Neuronal stem cell (in vitro differentiated cells): ENCODE measurements around the gene SORCS3.

Source experiments
- DNase-seq: peaks from one replicate; pipeline ENCODE4 v3.0.0-alpha.2; 2013; ENCODE audit warnings: low spot score
- H2AFZ ChIP-seq: one replicate; pipeline ENCODE4 v1.6.1; 2013; ENCODE audit warnings: mild to moderate bottlenecking, low read length, inconsistent platforms
- H2AK5ac ChIP-seq: 2 replicates; pipeline ENCODE4 v1.6.1; 2013; ENCODE audit warnings: low read depth, mild to moderate bottlenecking, inconsistent platforms, low read length, moderate library complexity, mixed read lengths
- H2BK120ac ChIP-seq: 2 replicates; pipeline ENCODE4 v1.6.1; 2013; ENCODE audit warnings: low read depth, mild to moderate bottlenecking, inconsistent platforms, low read length, moderate library complexity, mixed read lengths
- H2BK12ac ChIP-seq: one replicate; pipeline ENCODE4 v1.6.1; 2013; ENCODE audit warnings: low read length, inconsistent platforms
- H2BK15ac ChIP-seq: 2 replicates; pipeline ENCODE4 v1.6.1; 2013; ENCODE audit warnings: mild to moderate bottlenecking, low read length, inconsistent platforms, mixed read lengths
- H2BK5ac ChIP-seq: one replicate; pipeline ENCODE4 v1.6.1; 2013; ENCODE audit warnings: inconsistent platforms, mild to moderate bottlenecking, low read length, moderate library complexity
- H3K14ac ChIP-seq: one replicate; pipeline ENCODE4 v1.6.1; 2013; ENCODE audit warnings: low read length, inconsistent platforms
- H3K18ac ChIP-seq: 2 replicates; pipeline ENCODE4 v1.6.1; 2013; ENCODE audit warnings: low read length, inconsistent platforms
- H3K23ac ChIP-seq: 2 replicates; pipeline ENCODE4 v1.6.1; 2013; ENCODE audit warnings: low read depth, mild to moderate bottlenecking, mixed read lengths, low read length, inconsistent platforms; ENCODE audit not compliant: poor library complexity
- H3K27ac ChIP-seq: replicated peaks from 3 replicates; pipeline ENCODE4 v1.5.1; 2013; ENCODE audit warnings: low read length, inconsistent platforms
- H3K27me3 ChIP-seq, 3 experiments: 2 replicates each; pipeline ENCODE4 v1.6.1; 2013; ENCODE audit warnings: low read length in 3 of 3, mild to moderate bottlenecking in 2 of 3, inconsistent platforms in 1 of 3, low read depth in 1 of 3, mixed read lengths in 1 of 3, moderate library complexity in 1 of 3; ENCODE audit not compliant: control insufficient read depth in 3 of 3, insufficient read depth in 3 of 3
- H3K36me3 ChIP-seq, 2 donors: replicated peaks in 1 of 2; 2 replicates each; pipeline ENCODE4 v1.6.1; 2013; ENCODE audit warnings: low read length in 2 of 2; ENCODE audit not compliant: control insufficient read depth in 2 of 2, insufficient read depth in 2 of 2
- H3K4ac ChIP-seq: 2 replicates; pipeline ENCODE4 v1.6.1; 2013; ENCODE audit warnings: inconsistent platforms, mild to moderate bottlenecking, low read length, moderate library complexity
- H3K4me1 ChIP-seq, 2 donors: 1 replicate in 1 of 2; 2 replicates in 1 of 2; pipeline ENCODE4 v1.6.1; 2013; ENCODE audit warnings: low read length in 2 of 2, low read depth in 1 of 2; ENCODE audit not compliant: control insufficient read depth in 2 of 2, insufficient read depth in 1 of 2
- H3K4me2 ChIP-seq: one replicate; pipeline ENCODE4 v1.6.1; 2013; ENCODE audit warnings: mild to moderate bottlenecking, low read length, inconsistent platforms; ENCODE audit not compliant: insufficient read depth, poor library complexity, severe bottlenecking
- H3K4me3 ChIP-seq, 2 donors: 2 replicates each; pipeline ENCODE4 v1.5.1; 2013; ENCODE audit warnings: low read length in 2 of 2, mild to moderate bottlenecking in 2 of 2, inconsistent platforms in 1 of 2, moderate library complexity in 1 of 2
- H3K79me1 ChIP-seq: one replicate; pipeline ENCODE4 v1.6.1; 2013; ENCODE audit warnings: low read depth, mild to moderate bottlenecking, inconsistent platforms, low read length, moderate library complexity
- H3K9ac ChIP-seq: one replicate; pipeline ENCODE4 v1.6.1; 2013; ENCODE audit warnings: mild to moderate bottlenecking, low read depth, low read length, inconsistent platforms; ENCODE audit not compliant: poor library complexity
- H3K9me3 ChIP-seq, 2 donors: replicated peaks in 1 of 2; 2 replicates each; pipeline versions ENCODE3 to v1.6.1; 2013; ENCODE audit warnings: low read length in 2 of 2, mild to moderate bottlenecking in 2 of 2, inconsistent platforms in 1 of 2, low read depth in 1 of 2, mixed read lengths in 1 of 2, moderate library complexity in 1 of 2; ENCODE audit not compliant: control insufficient read depth in 2 of 2, insufficient read depth in 1 of 2
- H4K8ac ChIP-seq: one replicate; pipeline ENCODE4 v1.6.1; 2013; ENCODE audit warnings: low read depth, mild to moderate bottlenecking, inconsistent platforms, low read length, moderate library complexity
- H4K91ac ChIP-seq: one replicate; pipeline ENCODE4 v1.6.1; 2013; ENCODE audit warnings: low read length, low read depth, mild to moderate bottlenecking, inconsistent platforms; ENCODE audit not compliant: poor library complexity
- WGBS, 2 donors: extraction: QIAGEN DNeasy Blood & Tissue Kit; methylation state at CpG; one replicate each; pipeline ENCODE4 v1.1.7; 2013; ENCODE audit warnings: missing lambda C conversion rate in 2 of 2, mixed read lengths in 1 of 2; ENCODE audit not compliant: insufficient read length in 2 of 2, insufficient replicate concordance in 1 of 2; ENCODE audit errors: extremely low coverage in 2 of 2; 5-methylcytosine and 5-hydroxymethylcytosine counted together

SORCS3 gene

DNA sequence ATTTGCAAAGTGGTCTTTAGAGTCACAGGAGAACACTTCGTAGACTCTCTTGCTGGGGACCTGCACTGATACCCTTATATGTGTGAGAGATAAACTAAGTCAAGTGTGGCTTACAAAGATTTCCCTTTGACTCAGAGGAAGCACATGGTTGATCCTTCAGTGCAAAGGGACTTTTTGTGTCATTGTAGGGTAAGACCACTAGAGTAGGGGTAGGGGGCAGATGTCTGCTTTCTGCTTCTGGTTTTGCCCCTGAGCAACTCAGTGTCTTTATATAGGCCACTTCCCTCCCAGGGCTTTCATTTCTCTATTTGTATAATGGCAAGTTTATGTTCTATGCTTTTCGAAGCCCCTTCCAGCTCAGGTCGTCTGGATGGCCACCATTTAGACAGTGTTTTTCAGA is 281.7 kb downstream of the SORCS3 start:
- H3K4ac ChIP-seq, result no peak overlapping the region
- H3K18ac ChIP-seq, result no peak overlapping the region
- H4K8ac ChIP-seq, result no peak overlapping the region
- peaks cover 0 to 2% (median 0%) of the 10 kb centered on the region in 3 experiments for H3K27me3 ChIP-seq
- no peak overlapping the region for H3K23ac ChIP-seq
- no peaks in the 10 kb centered on the region for H3K9me3 ChIP-seq
- WGBS, 2 donors, result no CpG with 5 or more reads among the region's 3 CpGs
- H2AK5ac ChIP-seq, result no peak overlapping the region
- no peak overlapping the region for H2BK120ac ChIP-seq
- no peak overlapping the region for H2BK15ac ChIP-seq
- H2BK12ac ChIP-seq, result no peak overlapping the region
- no peak overlapping the region for H2BK5ac ChIP-seq
- H3K36me3 ChIP-seq, result no peaks in the 10 kb centered on the region
- H2AFZ ChIP-seq, result no peak overlapping the region
- H3K27ac ChIP-seq, result no peak overlapping the region
- peaks cover 0 to 2% of the 10 kb centered on the region in 2 donors for H3K4me1 ChIP-seq
- H3K79me1 ChIP-seq, result no peaks in the 10 kb centered on the region
- H3K4me2 ChIP-seq, result no peak overlapping the region
- no peak overlapping the region for H3K9ac ChIP-seq
- H4K91ac ChIP-seq, result no peak overlapping the region
- DNase-seq, result no peak
- H3K4me3 ChIP-seq, result no peak overlapping the region
- H3K14ac ChIP-seq, result no peak overlapping the region

DNA sequence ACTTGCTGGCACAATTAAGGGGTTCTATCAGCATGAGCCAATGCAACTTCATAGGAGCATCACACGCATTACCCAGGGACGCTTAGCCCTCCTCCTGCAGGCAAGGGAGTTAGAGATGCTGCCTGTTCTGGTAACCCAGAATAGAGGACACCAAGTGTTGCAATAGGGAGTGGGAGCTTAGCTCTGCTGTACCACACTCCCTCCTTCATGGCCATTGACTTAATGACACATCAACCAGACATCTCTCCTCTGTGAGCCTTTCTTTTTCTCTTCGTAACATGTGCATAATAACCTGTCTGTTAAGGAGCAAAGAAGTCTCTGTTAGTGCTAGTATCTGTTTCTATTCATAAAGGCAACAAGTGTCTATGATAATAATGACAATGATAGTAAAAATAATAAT is 282.4 kb downstream of the SORCS3 start:
- no peak overlapping the region for H3K14ac ChIP-seq
- H3K27ac ChIP-seq, result no peak overlapping the region
- H3K4me2 ChIP-seq, result no peak overlapping the region
- no peak overlapping the region for H3K18ac ChIP-seq
- no peak overlapping the region for H4K91ac ChIP-seq
- H4K8ac ChIP-seq, result no peak overlapping the region
- H2BK15ac ChIP-seq, result no peak overlapping the region
- H3K27me3 ChIP-seq, result peaks cover 0 to 2% (median 0%) of the 10 kb centered on the region in 3 experiments
- H2AK5ac ChIP-seq, result no peak overlapping the region
- H3K4me3 ChIP-seq, result no peak overlapping the region
- no peaks in the 10 kb centered on the region for H3K79me1 ChIP-seq
- WGBS, 2 donors, result no CpG with 5 or more reads among the region's 3 CpGs
- DNase-seq, result no peak
- no peak overlapping the region for H2BK12ac ChIP-seq
- H3K23ac ChIP-seq, result no peak overlapping the region
- no peak overlapping the region for H3K9ac ChIP-seq
- H2AFZ ChIP-seq, result no peak overlapping the region
- H3K4me1 ChIP-seq, result peaks cover 0 to 2% of the 10 kb centered on the region in 2 donors
- H3K36me3 ChIP-seq, result no peaks in the 10 kb centered on the region
- H2BK5ac ChIP-seq, result no peak overlapping the region
- no peak overlapping the region for H2BK120ac ChIP-seq
- no peaks in the 10 kb centered on the region for H3K9me3 ChIP-seq
- no peak overlapping the region for H3K4ac ChIP-seq

DNA sequence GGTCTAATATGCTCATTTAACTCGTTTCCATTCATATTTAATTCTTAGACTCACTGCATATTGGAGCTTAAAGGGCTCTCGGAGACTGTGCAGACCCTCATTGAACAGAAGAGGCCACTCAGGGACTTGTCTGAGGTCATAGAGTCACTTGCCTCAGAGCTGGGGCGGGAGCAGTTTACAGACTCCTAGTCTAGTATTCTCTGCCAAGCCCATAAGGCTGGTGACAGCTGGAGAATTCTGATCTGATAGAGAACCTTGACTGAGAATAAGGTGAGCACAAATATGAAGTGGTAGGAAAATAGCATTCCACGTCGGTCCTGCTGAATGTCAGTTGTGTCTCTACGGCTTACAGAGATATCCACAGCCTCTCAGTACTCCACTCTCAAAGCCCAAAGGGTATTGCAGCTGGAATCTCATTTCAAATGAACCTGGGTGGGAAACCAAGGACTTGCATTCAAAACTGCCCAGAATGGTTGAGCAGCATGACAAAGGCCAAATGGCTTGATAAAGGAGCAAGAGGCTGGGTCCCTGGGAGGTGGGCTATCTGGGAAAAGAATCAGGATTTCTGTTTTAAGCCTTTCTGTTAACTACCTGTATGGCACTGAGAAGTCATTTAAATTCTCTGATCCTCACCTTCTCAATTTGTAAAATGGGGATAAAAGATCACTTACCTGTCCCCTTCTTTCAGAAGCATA is 283.2 kb downstream of the SORCS3 start:
- WGBS, 2 donors, result no CpG with 5 or more reads among the region's 6 CpGs
- H3K4ac ChIP-seq, result no peak overlapping the region
- H3K4me1 ChIP-seq, result peaks cover 0 to 2% of the 10 kb centered on the region in 2 donors
- H3K18ac ChIP-seq, result no peak overlapping the region
- no peak overlapping the region for H4K91ac ChIP-seq
- H2BK120ac ChIP-seq, result no peak overlapping the region
- H3K27ac ChIP-seq, result no peak overlapping the region
- no peak for DNase-seq
- no peak overlapping the region for H2BK5ac ChIP-seq
- H4K8ac ChIP-seq, result no peak overlapping the region
- no peak overlapping the region for H3K4me3 ChIP-seq
- no peak overlapping the region for H2BK15ac ChIP-seq
- H3K79me1 ChIP-seq, result no peaks in the 10 kb centered on the region
- no peak overlapping the region for H3K9ac ChIP-seq
- peaks cover 0 to 2% (median 0%) of the 10 kb centered on the region in 3 experiments for H3K27me3 ChIP-seq
- H3K9me3 ChIP-seq, result no peaks in the 10 kb centered on the region
- H3K14ac ChIP-seq, result no peak overlapping the region
- H3K36me3 ChIP-seq, result no peaks in the 10 kb centered on the region
- no peak overlapping the region for H3K4me2 ChIP-seq
- no peak overlapping the region for H2AFZ ChIP-seq
- no peak overlapping the region for H3K23ac ChIP-seq
- no peak overlapping the region for H2AK5ac ChIP-seq
- H2BK12ac ChIP-seq, result no peak overlapping the region

DNA sequence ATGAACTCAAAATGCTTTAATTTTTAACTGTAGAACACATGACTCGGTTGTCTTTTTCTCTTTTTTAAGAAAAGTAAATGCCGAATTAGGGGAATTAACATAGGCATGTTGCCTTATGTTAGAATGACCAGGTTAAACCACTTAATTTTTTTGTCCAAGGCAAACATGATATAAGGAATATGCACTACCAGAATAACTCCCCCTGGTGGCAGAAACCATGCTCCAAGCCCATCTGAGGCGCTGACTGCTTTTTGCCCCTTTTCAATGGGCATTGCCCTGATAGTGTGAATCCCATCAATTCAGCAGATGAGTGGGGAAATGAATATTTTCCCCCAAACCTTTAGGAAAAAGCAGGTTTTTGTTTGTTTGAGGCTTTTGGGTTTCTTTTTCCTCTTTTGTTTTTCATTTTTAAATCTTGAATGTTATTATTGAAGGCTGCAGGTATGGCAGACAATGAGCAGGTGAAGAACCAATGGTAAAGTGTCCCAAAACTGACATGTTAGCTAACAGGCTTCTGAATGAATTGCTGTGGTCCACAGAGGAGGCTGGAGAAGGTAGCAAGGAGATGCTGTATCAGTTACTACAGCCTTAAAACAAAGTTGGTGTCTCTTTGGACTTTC is 284.3 kb downstream of the SORCS3 start:
- H3K27ac ChIP-seq, result no peak overlapping the region
- no peak overlapping the region for H2BK5ac ChIP-seq
- no peaks in the 10 kb centered on the region for H3K9me3 ChIP-seq
- H2AK5ac ChIP-seq, result no peak overlapping the region
- peaks cover 0 to 2% of the 10 kb centered on the region in 2 donors for H3K4me1 ChIP-seq
- H2AFZ ChIP-seq, result no peak overlapping the region
- no peak overlapping the region for H2BK15ac ChIP-seq
- no peak overlapping the region for H3K4me3 ChIP-seq
- peaks cover 0 to 2% (median 0%) of the 10 kb centered on the region in 3 experiments for H3K27me3 ChIP-seq
- no peak overlapping the region for H3K4ac ChIP-seq
- peak; percentile 48 for DNase-seq
- H4K91ac ChIP-seq, result no peak overlapping the region
- no peak overlapping the region for H4K8ac ChIP-seq
- no peak overlapping the region for H3K14ac ChIP-seq
- no peaks in the 10 kb centered on the region for H3K36me3 ChIP-seq
- H3K4me2 ChIP-seq, result no peak overlapping the region
- no CpG with 5 or more reads among the region's 3 CpGs for WGBS, 2 donors
- H2BK12ac ChIP-seq, result no peak overlapping the region
- H3K79me1 ChIP-seq, result no peaks in the 10 kb centered on the region
- H3K23ac ChIP-seq, result no peak overlapping the region
- H3K18ac ChIP-seq, result no peak overlapping the region
- no peak overlapping the region for H3K9ac ChIP-seq
- H2BK120ac ChIP-seq, result no peak overlapping the region
